NOMO-1 (cell line): ENCODE data around the gene SLC22A2.

Source experiments
- DNase-seq, 2 experiments: peaks; one replicate each; lab custom pipeline; 2025; ENCODE audit not compliant: unreplicated experiment in 2 of 2; lab: John Stamatoyannopoulos, UW

Gene SLC22A2

DNA sequence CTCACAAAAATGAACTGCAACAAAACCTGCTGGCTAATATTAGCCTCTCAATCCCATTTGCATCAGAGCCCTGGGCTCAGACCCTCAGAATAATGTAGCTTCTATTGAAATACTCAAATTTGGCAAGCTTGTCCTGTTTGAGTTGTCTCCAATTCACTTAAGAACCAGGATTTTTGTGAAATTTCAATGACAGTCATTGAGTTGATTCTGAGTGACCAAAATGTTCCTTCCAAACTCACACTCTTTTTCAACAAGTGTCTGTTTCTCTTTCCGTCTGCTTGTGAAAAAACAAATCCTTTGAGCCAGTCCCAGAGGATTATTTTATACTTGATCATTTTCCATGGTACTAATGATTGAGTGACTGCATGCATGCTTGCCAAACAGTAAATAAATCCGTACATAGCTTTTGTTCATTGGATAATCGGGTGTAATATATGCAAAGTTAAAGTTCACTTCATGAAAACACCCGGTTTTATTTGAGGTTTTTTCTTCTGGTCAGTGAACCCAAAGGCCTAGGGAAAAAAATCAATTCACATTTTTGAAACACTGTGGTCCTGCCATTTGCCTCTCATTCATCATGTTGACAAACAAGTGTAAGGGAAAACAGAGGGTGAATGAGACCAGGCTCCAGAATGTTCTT is 16.4 kb upstream of the SLC22A2 start:
- no peak for DNase-seq

DNA sequence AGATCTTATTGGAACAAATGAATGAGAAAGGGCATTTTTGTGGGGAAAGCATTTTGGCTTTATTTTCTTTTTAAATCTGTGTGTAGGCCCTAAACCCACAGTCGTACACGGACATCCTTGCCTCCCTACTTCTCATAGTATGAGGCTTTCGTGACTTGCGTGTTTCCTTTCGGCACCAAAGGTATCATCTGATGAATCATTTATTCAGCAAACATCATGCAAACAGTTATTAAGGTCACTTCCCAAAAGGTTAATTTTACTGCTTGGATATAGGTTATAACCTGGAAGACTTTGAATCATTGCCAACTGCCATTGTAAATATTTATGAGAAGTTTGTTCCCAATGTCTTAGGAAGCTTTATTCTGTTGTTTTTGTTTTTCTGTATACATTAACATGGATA is 15.1 kb upstream of the SLC22A2 start:
- no peak for DNase-seq

DNA sequence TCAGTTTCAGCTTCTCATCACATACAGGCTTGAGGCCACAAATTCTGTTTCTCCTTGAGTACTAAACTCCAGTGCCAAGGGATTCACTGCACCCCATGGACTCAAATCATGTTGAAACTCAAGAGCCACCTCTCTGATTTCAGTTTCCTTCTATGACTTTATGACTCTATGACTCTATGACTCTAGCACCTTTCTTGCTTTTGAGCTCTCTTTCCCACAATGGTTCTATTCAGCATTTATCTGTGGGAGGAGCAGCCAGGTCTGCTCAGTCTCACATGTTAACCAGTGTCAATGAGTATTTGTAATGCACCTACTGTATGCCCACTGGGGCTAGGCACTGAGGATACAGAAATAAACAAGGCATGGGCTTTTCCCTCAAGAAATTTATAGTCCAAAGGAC is 14.6 kb upstream of the SLC22A2 start:
- DNase-seq: no peak

DNA sequence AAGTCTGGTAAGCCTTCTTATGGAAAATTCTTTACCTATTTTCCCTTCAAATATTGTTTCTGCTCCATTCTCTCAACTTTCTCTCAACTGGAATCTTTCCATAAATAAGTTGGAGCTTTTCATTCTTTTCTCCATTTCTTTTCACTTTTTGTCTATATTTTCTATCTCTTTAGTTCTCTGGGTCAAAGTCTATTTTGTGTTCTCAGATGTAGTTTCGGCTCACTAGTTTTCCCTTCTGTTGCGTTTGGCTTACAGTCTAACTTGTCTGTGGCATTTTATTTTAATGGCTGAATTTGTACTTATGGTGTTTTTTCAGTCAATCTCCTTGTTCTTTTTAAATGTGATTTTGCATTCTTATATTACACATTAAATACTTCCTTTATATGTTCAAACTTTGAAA is 14.1 kb upstream of the SLC22A2 start:
- DNase-seq: no peak

DNA sequence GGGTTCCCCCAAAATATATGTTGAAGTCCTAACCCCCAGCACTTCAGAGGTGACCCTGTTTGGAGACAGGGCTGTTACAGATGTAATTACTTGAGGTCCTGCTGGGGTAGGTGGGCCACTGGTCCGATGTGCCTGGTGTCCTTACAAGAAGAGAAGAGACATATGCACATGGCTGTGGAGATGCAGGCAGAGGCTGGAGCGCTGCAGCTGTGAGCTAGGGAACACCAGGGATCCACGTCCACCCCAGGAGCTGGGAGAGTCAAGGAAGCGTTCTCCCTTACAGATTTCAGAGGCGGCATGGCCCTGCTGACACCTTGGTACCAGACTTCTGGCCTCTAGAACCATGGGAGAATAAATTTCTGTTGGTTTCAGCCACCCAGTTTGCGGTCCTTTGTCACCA is 11.7 kb upstream of the SLC22A2 start:
- DNase-seq: no peak

DNA sequence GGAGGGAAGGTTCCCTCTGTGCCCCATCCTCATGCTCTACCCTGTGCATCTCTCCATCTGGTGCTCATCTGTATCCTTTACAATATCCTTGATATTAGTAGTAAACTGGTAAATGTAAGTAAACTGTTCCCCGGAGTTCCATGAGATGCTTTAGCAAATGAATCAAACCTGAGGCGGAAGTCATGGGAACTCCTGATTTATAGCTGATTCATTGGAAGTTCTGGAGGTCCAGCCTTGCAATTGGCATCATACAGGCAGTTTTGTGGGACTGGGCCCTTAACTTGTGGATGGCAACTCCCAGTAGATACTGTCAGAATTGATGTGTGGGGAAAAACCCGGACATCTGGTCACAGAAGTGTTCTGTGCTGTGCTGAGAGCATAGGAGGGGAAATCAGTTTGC is 11.2 kb upstream of the SLC22A2 start:
- no peak for DNase-seq

DNA sequence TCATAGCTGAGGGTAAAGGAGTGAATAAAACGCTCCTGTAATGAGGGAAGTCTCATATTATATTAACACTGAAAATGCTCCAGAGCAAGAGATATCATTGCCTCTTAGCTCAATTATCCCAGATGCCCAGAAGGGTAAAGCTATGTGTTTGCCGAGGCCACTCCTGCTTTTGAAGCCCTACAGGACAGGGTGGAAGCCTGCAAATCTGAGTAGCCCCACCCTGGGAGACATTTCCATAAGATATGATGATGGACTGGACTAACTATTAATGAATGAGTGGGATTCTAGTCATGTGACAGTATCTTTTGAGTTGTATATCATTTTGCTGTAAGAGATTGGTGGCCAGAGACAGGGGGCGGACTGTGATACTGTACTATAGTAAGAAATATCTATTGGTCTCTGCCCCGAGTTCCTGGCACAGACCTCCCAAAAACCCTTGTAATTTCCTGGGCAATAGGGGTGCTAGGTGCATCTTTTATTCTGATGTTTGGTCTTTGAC is 10.5 kb upstream of the SLC22A2 start:
- no peak for DNase-seq

DNA sequence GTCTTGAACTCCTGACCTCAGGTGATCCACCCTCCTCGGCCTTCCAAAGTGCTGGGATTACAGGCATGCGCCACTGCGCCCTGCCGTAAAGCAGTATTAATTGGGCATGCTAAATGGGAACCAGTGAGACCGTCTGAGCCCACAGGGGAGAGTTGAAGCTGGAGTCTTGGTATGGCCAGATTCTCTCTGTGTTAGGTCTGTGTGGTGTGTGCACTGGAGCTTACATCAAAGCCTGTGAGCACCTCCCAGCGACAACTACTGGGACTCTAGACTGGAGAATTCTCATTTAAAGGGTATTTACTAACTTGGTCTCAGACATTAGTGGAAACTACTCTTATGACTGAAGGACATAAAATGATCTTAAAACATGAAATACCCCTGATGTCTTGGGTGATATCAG is 8.5 kb upstream of the SLC22A2 start:
- DNase-seq: no peak

DNA sequence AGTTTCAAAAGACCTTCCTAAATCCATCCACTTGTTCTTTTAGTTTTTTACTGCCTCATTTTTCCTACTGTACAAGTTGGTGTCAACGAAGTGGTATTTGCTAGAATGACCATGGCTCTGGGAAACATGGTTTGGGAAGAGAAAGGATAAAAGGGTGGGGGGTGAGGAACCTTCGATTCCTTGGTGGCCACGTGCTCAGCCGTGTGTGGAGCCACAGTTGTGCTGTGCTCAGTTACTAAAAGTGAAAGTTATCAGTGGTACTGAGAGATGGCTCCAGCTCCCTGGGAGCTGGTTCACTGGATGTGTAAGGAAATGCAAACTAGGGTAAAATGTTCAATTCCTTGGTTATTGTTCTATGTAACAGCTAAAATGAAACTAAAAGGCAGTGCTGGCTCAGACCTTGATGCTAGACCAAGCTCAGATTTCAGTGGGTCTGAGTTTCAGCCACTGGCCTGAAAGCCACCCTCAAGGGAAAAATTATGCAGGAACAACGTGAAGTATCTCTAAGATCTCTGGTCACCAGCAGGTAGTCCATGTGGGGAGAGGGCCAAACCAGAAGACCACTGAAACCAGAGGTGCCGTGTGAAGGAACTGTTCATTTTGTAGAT is 7.4 kb upstream of the SLC22A2 start:
- no peak for DNase-seq

DNA sequence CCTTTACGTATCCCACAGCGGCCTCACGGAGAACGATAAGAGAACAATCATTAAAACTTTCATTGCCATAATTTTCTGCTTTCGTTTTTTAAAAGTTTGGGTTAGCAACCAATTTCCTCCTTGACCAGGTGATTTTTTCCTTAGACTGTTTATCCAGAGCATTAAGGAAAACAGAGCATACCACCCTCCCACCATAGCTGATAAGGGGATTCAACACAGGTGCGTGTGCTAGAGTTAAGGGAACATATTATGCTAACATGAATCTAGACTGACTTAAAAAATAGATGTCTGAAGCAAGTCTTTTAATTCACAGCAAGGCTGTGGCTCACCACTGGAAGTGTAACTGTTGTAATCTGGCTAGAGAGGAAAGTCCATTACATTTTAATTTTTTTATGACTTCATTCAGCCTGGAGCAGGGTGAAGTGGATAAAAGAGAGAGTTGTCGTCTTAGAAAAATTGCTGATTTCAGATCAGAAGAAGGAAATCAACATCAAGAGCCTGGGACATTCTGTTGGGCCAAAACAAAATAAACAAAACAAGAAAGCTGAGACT is 5.5 kb upstream of the SLC22A2 start:
- no peak for DNase-seq

DNA sequence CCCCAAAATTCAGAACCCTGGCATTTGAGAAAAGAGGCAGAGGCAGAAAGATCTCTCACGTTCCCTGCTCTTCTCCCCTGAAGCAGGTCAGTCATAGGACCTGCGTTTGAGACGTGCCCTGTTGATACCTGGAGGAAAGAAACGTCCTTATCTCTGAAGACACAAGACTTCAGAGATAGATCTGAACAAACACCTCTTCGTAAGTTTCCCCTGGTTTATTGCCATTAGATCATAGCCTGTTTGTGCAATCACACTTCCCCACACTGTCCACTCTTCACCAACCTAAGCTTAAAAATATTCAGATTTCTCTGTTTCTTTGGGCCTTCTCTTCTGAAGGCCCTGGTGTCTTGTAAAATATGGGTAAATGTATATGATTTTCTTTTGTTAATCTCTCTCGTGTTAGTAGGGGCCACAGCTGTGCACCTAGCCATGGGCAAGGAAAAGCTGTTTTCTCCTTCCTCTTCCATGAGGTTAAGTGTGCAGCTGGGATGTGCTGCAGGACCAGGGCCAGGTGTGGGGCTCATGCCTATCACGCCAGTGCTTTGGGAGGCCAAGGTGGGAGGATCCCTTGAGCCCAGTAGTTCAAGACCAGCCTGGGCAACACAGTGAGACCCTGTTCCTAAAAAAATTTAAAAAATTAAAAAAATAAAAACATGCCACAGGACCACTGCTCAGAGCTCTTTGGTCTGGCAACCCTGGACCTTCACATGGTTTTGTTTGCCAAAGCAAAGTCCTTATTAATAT is 4.7 kb upstream of the SLC22A2 start:
- no peak for DNase-seq

DNA sequence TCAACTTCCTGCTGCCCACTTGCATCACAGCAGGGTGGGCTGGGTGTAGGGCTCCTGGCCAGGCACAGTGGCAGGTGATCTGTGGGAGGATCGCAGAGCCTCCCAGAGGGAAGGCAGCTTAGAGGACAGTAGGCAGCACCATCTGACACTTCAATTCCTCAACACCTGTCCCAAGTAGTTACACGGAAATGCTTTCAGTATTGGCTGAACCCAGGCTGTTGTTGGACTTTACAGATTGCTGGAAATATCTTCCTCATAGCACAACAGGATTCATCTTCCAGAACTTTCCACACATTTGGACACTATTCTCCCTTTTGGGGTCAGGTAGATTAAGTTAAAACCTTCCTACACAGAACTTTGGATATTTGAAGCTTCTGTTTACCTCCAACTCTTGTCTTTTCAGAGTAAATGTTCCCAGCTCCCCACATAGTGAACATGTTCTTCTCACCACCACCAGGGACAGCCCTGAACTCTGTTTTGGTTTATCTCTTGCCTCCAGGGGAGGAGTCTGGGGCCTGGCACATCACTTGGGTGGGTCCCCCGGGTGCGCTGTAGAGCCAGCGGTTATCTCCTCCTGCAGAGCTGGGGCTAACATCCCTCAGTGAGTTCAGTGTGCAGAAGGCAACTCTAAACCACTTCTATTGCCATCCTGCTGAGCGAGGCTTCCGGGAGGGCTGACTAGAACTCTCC is 3.5 kb upstream of the SLC22A2 start:
- no peak for DNase-seq

DNA sequence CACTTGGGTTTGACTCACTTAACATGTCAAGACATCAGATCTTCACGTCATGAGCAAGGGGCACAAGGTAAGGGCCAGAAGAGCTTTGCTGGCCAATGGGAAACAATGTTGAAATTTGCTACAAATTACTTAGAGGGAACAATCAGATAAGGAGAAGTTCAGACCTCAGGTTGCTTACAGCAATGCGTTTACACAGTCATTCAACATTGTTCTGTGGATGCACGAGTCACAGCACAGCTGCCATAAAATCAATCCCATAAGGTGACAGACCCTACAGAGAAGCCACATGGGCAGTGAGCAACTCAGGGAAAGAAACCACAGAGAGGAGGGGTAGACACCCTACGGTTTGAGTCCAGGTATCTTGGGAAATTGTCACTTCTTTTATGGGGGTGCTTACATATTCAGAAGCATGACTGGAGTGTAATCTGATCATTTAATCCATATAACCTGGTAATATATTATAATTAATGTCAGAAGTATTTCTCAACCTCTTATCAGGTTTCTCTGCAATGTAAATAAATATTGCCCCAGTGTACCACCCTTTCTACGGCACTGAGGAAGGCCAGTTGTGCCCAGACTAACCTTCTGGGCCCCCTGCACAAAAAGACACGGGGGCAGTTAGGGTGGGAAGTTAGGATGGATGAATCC is 2.3 kb upstream of the SLC22A2 start:
- DNase-seq: no peak

DNA sequence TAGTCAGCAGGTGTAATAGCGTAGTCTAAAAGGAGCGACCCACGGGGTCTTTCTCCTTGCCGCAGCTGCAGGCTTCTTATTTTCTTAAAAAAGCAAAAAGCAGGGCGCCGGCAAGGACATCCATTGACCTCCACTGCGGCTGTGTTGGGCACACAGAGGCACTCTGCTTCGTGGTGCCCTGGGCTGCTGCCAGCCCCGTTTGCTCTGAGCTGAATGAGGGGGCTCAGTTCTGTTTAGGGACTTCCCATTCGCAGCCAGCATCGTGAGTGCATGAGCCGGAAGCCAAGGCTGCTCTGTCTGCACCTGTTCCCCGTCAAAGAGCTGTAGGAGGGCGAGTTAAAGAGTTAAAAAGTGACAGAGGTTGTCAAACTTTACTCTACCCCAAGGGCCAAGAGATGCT is 1.7 kb upstream of the SLC22A2 start:
- no peak for DNase-seq

DNA sequence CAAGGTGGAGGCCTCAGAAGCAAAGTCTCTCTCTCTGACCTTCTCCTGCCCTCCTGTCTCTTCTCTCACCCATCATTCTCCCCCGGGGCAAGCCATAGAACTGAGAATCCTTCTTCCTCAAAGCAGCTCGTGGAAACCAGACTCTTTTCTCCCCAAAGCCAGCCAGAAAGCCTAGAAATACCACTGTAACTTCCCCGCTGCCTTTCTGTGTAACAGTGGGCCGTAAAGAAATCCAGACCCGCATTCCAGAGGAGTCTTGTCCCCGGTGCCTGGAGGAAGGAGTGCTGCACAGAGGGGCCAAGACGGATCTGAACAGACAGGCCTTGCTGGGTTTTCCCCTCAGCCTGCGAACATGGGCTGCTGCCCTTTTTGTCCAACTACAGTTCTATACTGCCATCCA is 977 bp upstream of the SLC22A2 start:
- DNase-seq: no peak

DNA sequence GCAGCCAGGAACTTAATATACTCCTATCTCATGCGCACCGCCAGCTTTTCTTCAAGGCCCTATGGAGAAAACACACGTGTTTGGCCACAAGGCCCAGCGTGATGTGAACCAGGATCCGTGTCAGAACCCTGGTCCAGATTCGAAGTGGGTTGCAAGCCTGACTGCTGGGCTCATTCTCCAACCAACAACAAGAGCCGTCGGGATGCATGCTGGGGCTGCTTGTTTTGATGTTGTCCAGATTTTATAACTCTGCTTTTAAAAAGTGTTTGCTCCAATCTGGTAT is 463 bp upstream of the SLC22A2 start:
- DNase-seq: no peak

DNA sequence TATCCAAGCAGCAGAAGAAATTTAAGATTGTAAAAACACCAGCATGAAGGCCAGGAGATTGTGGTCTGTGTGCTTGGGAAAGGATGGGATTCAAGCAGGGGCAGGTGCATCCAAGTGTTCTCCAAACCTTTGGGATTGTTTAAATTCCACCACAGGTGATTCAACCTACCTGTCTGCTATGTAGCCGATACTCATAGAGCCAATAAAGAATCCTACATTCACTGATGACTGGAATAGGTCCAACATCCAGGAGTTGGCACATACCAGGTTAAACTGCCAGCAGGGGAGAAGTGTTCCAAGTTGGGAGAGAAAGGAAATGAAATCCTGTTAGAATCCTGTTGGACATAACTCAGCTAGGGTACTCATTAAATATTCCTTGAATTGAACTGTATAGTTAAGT is 2.2 kb downstream of the SLC22A2 start:
- DNase-seq: no peak

DNA sequence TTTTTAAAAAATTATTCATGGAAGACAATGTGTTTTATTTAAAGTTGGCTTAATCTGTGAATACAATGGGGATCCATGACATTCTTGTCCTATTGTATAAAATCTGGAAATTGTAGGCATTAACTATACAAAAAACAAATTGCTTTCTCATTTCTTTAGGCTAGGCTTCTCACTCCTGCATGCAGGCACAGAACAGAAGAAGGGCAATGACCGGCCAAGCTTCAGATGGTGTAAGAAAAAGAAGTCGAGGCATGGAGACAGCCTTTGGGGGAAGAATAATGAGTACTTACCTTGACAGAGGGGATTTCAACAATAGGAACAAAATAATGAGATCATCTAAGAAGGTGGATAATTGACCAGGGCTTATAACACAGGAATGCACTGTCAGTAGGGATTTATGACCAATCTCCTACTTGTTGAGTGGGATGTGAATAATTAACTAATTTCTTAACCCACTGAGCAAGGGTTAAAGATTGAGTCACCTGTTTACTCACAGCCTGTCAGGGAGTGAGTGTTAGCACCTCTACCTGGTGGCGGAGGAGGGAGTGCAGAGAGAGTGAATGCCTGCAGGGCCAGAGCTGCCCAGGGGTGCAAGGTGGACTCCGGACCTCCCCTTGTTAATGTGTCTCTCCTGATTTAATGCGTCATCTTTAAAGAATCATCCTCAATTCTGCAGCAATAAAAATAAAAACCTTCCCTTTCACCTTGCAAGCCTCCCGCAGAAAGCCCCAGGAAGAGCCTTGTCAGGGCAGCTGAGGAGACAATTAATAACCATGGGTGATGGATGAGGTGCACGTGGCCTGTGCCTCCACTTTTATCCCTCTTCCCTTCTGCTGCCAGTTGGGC is 3.9 kb downstream of the SLC22A2 start:
- DNase-seq: no peak

DNA sequence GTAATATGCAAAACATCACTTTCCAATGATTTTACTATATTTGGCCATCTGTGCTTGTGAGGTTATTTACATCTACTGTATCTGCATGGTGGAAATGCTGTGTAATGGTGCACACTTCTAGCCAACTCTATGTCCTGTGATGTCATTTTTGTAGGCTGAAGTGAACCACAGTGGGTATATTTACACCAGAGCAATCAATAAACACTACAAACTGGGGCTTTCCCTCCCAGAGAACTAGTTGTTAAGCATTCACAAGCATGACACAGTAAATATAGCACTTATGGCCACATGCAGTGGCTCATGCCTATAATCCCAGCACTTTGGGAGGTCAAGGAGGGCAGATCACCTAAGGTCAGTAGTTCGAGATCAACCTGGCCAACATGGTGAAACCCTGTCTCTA is 4.9 kb downstream of the SLC22A2 start:
- DNase-seq: no peak

DNA sequence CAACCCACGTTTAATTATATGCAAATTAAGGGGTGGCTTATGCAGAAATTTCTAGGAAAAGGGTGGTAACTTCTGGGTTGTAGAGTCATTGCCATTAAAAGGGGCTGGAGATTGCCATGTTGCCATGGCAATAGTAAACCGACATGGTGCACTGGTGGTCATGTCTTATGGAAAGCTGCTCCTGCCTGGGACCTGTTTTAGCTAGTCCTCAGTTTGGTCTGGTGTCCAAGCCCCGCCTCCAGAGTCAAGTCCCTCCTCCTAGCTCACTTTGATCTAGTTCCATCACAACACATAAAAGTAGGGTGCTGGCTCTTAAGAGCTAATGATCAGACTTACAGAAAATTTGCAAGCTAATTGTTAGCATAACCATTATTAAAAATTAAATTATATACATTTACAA is 5.3 kb downstream of the SLC22A2 start:
- no peak for DNase-seq
